PC-3 (cell line): ENCODE measurements around the gene VSIR.

Experiments used
- CTCF ChIP-seq: fragments of 300-600 bp; sonication (generic); conservative IDR thresholded peaks from 2 replicates; pipeline ENCODE4 v1.5.1; 2017; ENCODE audit warnings: antibody characterized with exemption, low read depth, mild to moderate bottlenecking, low read length
- EZH2 ChIP-seq: fragments of 300-600 bp; sonication (generic); IDR thresholded peaks from one replicate; pipeline ENCODE4 v1.6.1; 2017; ENCODE audit warnings: antibody characterized with exemption, mild to moderate bottlenecking, low read length; ENCODE audit not compliant: unreplicated experiment
- EZH2phosphoT487 ChIP-seq: fragments of 300-600 bp; sonication (generic); IDR thresholded peaks from 2 replicates; pipeline ENCODE4 v1.6.1; 2018; ENCODE audit warnings: mild to moderate bottlenecking, antibody characterized with exemption, low read length, borderline replicate concordance

- TF ChIP-seq EZH2: no peak
- TF ChIP-seq CTCF: no peak
- no peak for TF ChIP-seq EZH2phosphoT487
Observed at GRCh38 chr10:71788954-71789353, 15.6 kb upstream of the VSIR start.
